K562 (cell line): ENCODE data around the gene TUB. TPM values are rescaled to one million over a fixed set of nuclear protein-coding genes. Genes with fewer than 3 reads are reported as not detected.

Experiments used
- ATAC-seq: fragments of 200-7000 bp; cut with Tn5 transposase; 3 replicates; pipeline ENCODE4 v1.9.1; 2020; ENCODE audit warnings: moderate library complexity
- BruUV-seq: library from RNA; stranded (reverse); fragments of 400-500 nt; replicated peaks from 2 replicates; lab custom pipeline; 2021; lab: Mats Ljungman, UMichigan
- CTCF ChIA-PET: fragments of 300-600 bp; formaldehyde crosslinking; extraction: SDS; loops from one replicate; lab custom pipeline; 2021; ENCODE audit warnings: low intra/inter-chr PET ratio; lab: Yijun Ruan, JAX
- POLR2A ChIA-PET: fragments of 300-600, 350-650 bp; sonication (Branson Sonifier 250); formaldehyde crosslinking; extraction: SDS; loops from one replicate; lab custom pipeline; 2021; ENCODE audit warnings: antibody characterized with exemption, inconsistent platforms; lab: Yijun Ruan, JAX
- DNase-seq, 4 experiments: peaks; one replicate each; pipeline versions ENCODE4 v3.0.0 to v3.0.0-alpha.2; 2011 to 2018; ENCODE audit warnings: low spot score in 3 of 4, mixed read lengths in 3 of 4; ENCODE audit errors: extremely low read depth in 1 of 4
- FAIRE-seq: peaks from 2 replicates; lab custom pipeline; 2011; peaks lifted over from hg19 to GRCh38; lab: Jason Lieb, UNC
- H2AFZ ChIP-seq: 2 replicates; pipeline ENCODE4 v1.6.0; 2011; ENCODE audit warnings: low read depth, low read length, control low read depth, inconsistent platforms
- H3K27ac ChIP-seq: fragments of 200-600 bp; 3 replicates; pipeline ENCODE4 v1.8.0; 2011; ENCODE audit warnings: low read depth, mild to moderate bottlenecking, control low read depth, inconsistent platforms, low read length, moderate library complexity, mixed read lengths; ENCODE audit errors: extremely low read depth
- H3K27me3 ChIP-seq, 2 experiments: fragments of 300-600 bp in 1 of 2; 2 replicates in 1 of 2; 3 replicates in 1 of 2; pipeline versions ENCODE4 v1.6.0 to v1.8.0; 2011; ENCODE audit warnings: inconsistent platforms in 2 of 2, low read length in 2 of 2, mild to moderate bottlenecking in 1 of 2, mixed read lengths in 1 of 2, moderate library complexity in 1 of 2; ENCODE audit not compliant: control insufficient read depth in 2 of 2, insufficient read depth in 2 of 2
- H3K36me3 ChIP-seq: fragments of 300-600 bp; 3 replicates; pipeline ENCODE4 v1.8.0; 2011; ENCODE audit warnings: mild to moderate bottlenecking, low read length, inconsistent platforms; ENCODE audit not compliant: control insufficient read depth, insufficient read depth
- H3K4me1 ChIP-seq, 2 experiments: fragments of 200-600 bp in 1 of 2; replicated peaks in 1 of 2; 2 replicates in 1 of 2; 3 replicates in 1 of 2; pipeline versions ENCODE4 v1.5.1 to v1.8.0; 2011; ENCODE audit warnings: inconsistent platforms in 2 of 2, low read length in 2 of 2, mild to moderate bottlenecking in 1 of 2, mixed read lengths in 1 of 2, moderate library complexity in 1 of 2; ENCODE audit not compliant: control insufficient read depth in 2 of 2, insufficient read depth in 2 of 2
- H3K4me2 ChIP-seq: 2 replicates; pipeline ENCODE4 v1.6.1; 2011; ENCODE audit warnings: low read length, control low read depth, inconsistent platforms, mixed read lengths; ENCODE audit not compliant: insufficient read depth
- H3K4me3 ChIP-seq: fragments of 200-600 bp; sonication (generic), shearing (Covaris generic); 2 replicates; pipeline ENCODE4 v1.5.1; 2016; ENCODE audit warnings: control low read depth, inconsistent platforms
- H3K79me2 ChIP-seq: fragments of 200-600 bp; 3 replicates; pipeline ENCODE4 v1.8.0; 2011; ENCODE audit warnings: low read length, inconsistent platforms; ENCODE audit not compliant: control insufficient read depth, insufficient read depth
- H3K9ac ChIP-seq, 2 experiments: 2 replicates each; pipeline versions ENCODE4 v1.6.0 to v1.6.1; 2011; ENCODE audit warnings: low read depth in 2 of 2, low read length in 2 of 2, control low read depth in 1 of 2, inconsistent platforms in 1 of 2, mild to moderate bottlenecking in 1 of 2, mixed read lengths in 1 of 2; ENCODE audit not compliant: insufficient read depth in 1 of 2
- H3K9me1 ChIP-seq: one replicate; pipeline ENCODE4 v1.6.0; 2011; ENCODE audit warnings: inconsistent platforms, mild to moderate bottlenecking, low read length, moderate library complexity; ENCODE audit not compliant: control insufficient read depth, insufficient read depth
- H3K9me3 ChIP-seq: replicated peaks from 2 replicates; pipeline ENCODE4 v1.5.1; 2011; ENCODE audit warnings: low read depth, low read length, inconsistent platforms; ENCODE audit not compliant: control insufficient read depth, insufficient read depth
- H4K20me1 ChIP-seq: replicated peaks from 2 replicates; pipeline ENCODE4 v1.6.1; 2011; ENCODE audit warnings: low read length, inconsistent platforms, mixed read lengths; ENCODE audit not compliant: control insufficient read depth, insufficient read depth
- CTBP1 ChIP-seq: fragments of 450-650 bp; IDR thresholded peaks from 2 replicates; pipeline ENCODE4 v1.6.1; 2016; ENCODE audit warnings: borderline replicate concordance
- DMBX1 ChIP-seq: fragments of 250-450 bp; sonication (Bioruptor Pico); IDR thresholded peaks from 2 replicates; pipeline ENCODE4 v1.8.0; 2022; ENCODE audit warnings: inconsistent platforms, mild to moderate bottlenecking, moderate library complexity, borderline replicate concordance
- MCM2 ChIP-seq: fragments of 450-650 bp; IDR thresholded peaks from 2 replicates; pipeline ENCODE4 v1.6.1; 2017; ENCODE audit warnings: low read depth, mild to moderate bottlenecking
- MIER1 ChIP-seq: fragments of 450-650 bp; IDR thresholded peaks from 2 replicates; pipeline ENCODE4 v1.6.1; 2016; ENCODE audit warnings: antibody characterized with exemption, mild to moderate bottlenecking, low read depth
- POLR2G ChIP-seq: fragments of 200-400 bp; formaldehyde crosslinking; IDR thresholded peaks from 2 replicates; pipeline ENCODE4 v1.6.1; 2017; ENCODE audit warnings: low read depth, mild to moderate bottlenecking, antibody characterized with exemption, low read length, moderate library complexity
- RCOR1 ChIP-seq, 2 experiments: IDR thresholded peaks; 2 replicates each; pipeline ENCODE4 v1.6.1; 2012; ENCODE audit warnings: low read depth in 2 of 2, low read length in 2 of 2, borderline replicate concordance in 1 of 2, improper control_type of control experiment in 1 of 2
- TCF15 ChIP-seq: fragments of 250-450 bp; sonication (Bioruptor Pico); IDR thresholded peaks from 2 replicates; pipeline ENCODE4 v1.8.0; 2022; ENCODE audit warnings: moderate library complexity, mild to moderate bottlenecking, inconsistent platforms
- ZBTB11 ChIP-seq, 3 experiments: fragments of 200-800 bp in 1 of 3; fragments of 250-450 bp in 1 of 3; fragments of 450-650 bp in 1 of 3; sonication (Bioruptor Pico) in 1 of 3; sonication (Bioruptor generic) in 1 of 3; formaldehyde crosslinking in 1 of 3; IDR thresholded peaks; 2 replicates each; pipeline versions ENCODE4 v1.6.1 to v1.8.0; 2016 to 2022; ENCODE audit warnings: mild to moderate bottlenecking in 2 of 3, missing genetic modification characterization in 2 of 3, missing compliant biosample characterization in 1 of 3, moderate library complexity in 1 of 3
- ZFPM2 ChIP-seq: fragments of 250-450 bp; sonication (Bioruptor Pico); IDR thresholded peaks from 2 replicates; pipeline ENCODE4 v1.5.1; 2022; ENCODE audit warnings: mild to moderate bottlenecking
- ZNF518B ChIP-seq: fragments of 250-450 bp; sonication (Bioruptor Pico); IDR thresholded peaks from 2 replicates; pipeline ENCODE4 v1.5.0; 2021; ENCODE audit warnings: mild to moderate bottlenecking, moderate library complexity
- ZNF830 ChIP-seq: fragments of 250-450 bp; sonication (Bioruptor Pico); IDR thresholded peaks from 2 replicates; pipeline ENCODE4 v1.5.0; 2021; ENCODE audit warnings: mild to moderate bottlenecking
- WGBS: fragments of 100-300 bp; shearing (Covaris generic); methylation state at CpG from one replicate; pipeline ENCODE4 v1.1.6; 2016; ENCODE audit warnings: low coverage, mixed read lengths; ENCODE audit not compliant: insufficient coverage; ENCODE audit errors: missing lambda C conversion rate; 5-methylcytosine and 5-hydroxymethylcytosine counted together
- in situ Hi-C: fragments of 300-500 bp; cut with MboI; formaldehyde crosslinking; loops from 4 replicates; pipeline ENCODE4 v1.15.0; 2018; ENCODE audit warnings: inconsistent platforms, mixed read lengths
- intact Hi-C: fragments of 100-400 bp; cut with micrococcal nuclease; formaldehyde crosslinking; loops from 2 replicates; pipeline ENCODE4 v1.14.2; 2022
- polyA plus RNA-seq, 8 experiments: library from polyadenylated mRNA; depleted of rRNA in 4 of 8; stranded (reverse) in 5 of 8; unstranded in 3 of 8; fragments of >200 nt; fragmentation: Nextera tagmentation in 2 of 8; fragmentation: Illumina TruSeq in 1 of 8; extraction: Ambion mirVana in 2 of 8; extraction: Trizol in 1 of 8; gene quantifications; 2 replicates each; pipeline versions ENCODE4 v1.2.1 to v1.2.3, GENCODE V29; 2011 to 2014; ENCODE audit warnings: inconsistent platforms in 1 of 8, missing spikeins in 1 of 8
- total RNA-seq, 7 experiments: library from RNA; depleted of rRNA in 6 of 7; stranded (reverse); fragments of >200 nt in 6 of 7; fragmentation: Illumina TruSeq in 2 of 7; extraction: Trizol in 2 of 7; gene quantifications; 2 replicates each; pipeline versions ENCODE4 v1.2.1 to v1.2.3, GENCODE V29; 2011 to 2021; ENCODE audit warnings: low replicate concordance in 1 of 7

TUB gene
- total and polyA plus RNA-seq, 9 of the 15 experiments (the other 6 are each of a cell fraction or from before 2014, with no cell fraction given) = not detected

GRCh38 chr11:8063324-8063723 lies 17.7 kb upstream of the TUB start (continued):
- no peak for TF ChIP-seq ZBTB11 (CRISPR knock-in tag; IDR thresholded peaks at IDR 0.05)
- TF ChIP-seq ZNF518B = no peak
- TF ChIP-seq, all 486 proteins: peak for 0

GRCh38 chr11:8065031-8065430 lies 16.0 kb upstream of the TUB start:
- no peak for ATAC-seq
- in situ Hi-C loops = no loop called here
- H3K9me3 ChIP-seq = no peaks in the 10 kb centered on the region
- no peak for TF ChIP-seq MIER1
- TF ChIP-seq TCF15 (CRISPR knock-in tag) = no peak
- no peak for TF ChIP-seq POLR2G
- TF ChIP-seq CTBP1 = no peak
- no peak for TF ChIP-seq DMBX1 (CRISPR knock-in tag)
- TF ChIP-seq RCOR1 (IDR thresholded peaks at IDR 0.05; ENCODE audit: borderline replicate concordance in 1 of 2, low read depth in 2 of 2, low read length in 2 of 2) = no peak
- no peak for TF ChIP-seq ZNF830 (CRISPR knock-in tag)
- TF ChIP-seq MCM2 = no peak
- no peak for TF ChIP-seq ZFPM2

More at GRCh38 chr11:8065031-8065430, 16.0 kb upstream of the TUB start:
- Histone ChIP-seq H3K9me1 (no peaks in the 10 kb centered on the region), H3K36me3 (no peaks in the 10 kb centered on the region), H3K79me2 (no peaks in the 10 kb centered on the region), H3K9ac (no peak overlapping the region), H4K20me1 (peaks cover 8% of the 10 kb centered on the region), H2AFZ (no peak overlapping the region), H3K4me3 (no peak overlapping the region), H3K27ac (no peak overlapping the region), H3K4me2 (no peak overlapping the region), H3K27me3 (peaks cover 16 to 80% of the 10 kb centered on the region in 2 experiments), H3K4me1 (peaks cover 8 to 9% of the 10 kb centered on the region in 2 experiments; a peak in 2 of 5 replicates)
- BruUV-seq = no TSS peak
- POLR2A ChIA-PET = no interaction called here
- DNase-seq = no peak
- intact Hi-C loops = no loop called here
- WGBS = 8% methylated on average over 2 of the region's 2 CpGs
- FAIRE-seq = no peak
- CTCF ChIA-PET = no interaction called here
